HG02970 (cell line): ENCODE data around the gene CDH4.

Experiments used
- ATAC-seq: cut with Tn5 transposase; IDR thresholded peaks from one replicate; pipeline ENCODE4 v1.9.1; 2021; ENCODE audit warnings: mild to moderate bottlenecking, moderate library complexity, moderate number of reproducible peaks; ENCODE audit not compliant: unreplicated experiment, low FRiP score

CDH4 gene

DNA sequence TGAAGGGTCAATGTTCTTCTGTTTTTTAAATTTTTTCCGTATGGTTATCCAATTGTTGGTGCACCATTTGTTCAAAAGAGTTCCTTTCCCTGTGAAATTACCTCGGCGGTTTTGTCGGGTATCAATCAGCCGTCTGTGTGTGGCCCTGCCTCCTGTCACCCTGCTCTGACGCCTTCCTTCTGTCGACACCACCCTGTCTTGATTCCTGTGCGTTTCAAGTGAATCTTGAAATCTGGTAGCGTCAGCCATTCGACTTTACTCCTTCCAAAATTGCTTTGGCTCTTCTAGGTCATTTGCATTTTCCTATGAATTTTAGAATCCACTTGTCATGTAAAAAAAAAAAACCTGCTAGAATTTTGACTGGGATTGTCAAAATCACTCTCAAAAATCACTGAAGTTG lies 181.1 kb downstream of the CDH4 start:
- no peak for ATAC-seq

DNA sequence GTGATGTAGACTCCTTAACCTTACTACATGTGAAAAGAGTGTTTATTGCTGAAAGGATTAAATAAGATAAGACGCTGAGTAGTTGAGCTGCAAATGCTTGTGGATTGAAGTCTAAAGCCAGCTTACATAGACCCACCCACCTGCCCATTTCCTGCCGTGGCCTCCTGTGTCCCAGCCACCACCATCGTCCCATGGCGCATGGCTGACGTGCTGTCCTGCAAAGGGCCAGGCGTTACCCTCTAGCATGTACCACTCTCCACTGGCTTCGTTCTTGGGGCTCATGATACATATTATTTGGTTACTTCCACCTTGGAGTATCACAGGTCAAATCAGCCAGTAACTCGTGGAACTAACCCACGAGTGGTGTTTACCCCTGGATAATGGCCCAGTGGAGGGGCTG lies 181.8 kb downstream of the CDH4 start:
- no peak for ATAC-seq

DNA sequence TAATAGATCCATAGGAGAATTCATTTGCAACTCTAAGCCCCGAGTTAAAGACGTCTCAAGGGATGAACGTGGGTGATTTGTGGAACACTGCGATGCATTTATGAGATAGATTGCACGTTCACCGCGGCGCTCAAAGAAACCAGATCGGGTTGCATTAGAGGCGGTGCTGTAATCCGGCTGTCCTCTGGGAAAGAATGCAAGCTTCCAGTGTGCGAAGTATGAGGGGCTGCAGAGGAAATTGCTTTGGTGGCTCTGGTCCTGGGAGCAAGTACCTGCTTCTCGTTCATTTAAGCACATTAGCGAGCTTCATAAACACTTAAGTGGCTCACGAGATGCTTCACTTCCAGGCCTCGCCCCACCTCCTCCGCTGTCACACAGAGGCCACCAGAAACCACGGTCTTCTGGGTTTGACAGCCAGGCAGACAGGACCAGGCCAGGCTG lies 182.3 kb downstream of the CDH4 start:
- ATAC-seq: no peak

DNA sequence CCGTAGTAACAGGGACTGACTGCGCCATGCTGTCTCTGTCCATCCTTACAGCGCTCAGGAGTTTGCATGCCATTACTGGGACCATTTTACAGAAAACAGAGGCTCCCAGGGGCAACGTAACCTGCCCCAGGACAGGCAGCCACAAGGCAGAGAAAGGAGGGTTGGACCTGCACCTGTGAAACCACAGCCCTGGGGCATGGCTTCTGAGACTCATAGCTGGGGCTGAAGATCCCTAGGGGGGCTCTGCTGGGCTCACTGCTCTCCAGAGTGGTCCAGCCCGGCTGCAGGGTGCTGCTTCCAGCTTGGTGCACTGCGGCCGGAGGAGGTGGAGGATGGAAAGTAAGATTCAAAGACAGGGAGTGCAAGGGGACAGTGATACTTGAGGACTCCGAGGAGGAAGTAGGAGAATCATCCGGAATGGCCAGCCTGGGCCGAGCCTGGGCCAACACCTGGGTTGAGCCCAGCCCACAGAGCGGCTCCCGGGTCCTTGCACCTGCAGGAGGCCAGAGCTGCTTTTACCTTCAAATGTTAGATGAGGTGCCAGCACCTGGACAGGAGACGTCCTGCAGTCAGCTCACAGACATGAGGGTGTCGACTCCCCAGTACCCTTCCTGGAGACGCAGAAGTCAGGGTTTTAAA lies 183.2 kb downstream of the CDH4 start:
- ATAC-seq: no peak

DNA sequence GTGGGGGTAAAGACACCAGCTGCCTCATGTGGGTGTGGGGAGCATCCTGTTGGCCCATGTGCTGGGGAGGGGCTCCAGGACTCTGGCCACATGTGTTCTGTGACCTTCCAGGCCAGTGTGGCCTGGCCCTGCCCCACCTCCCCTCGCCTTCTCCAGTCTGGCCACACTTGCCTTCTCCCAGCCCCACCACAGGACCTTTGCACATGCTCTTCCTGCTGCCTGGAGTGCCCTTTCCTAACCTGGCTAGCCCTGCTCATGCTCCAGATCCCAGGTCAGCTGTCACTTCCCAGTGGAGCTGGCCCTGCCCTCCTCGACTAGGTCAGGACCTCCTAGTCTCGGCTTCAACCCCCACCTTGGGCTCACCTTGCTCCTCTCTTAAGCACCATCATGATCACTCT lies 183.8 kb downstream of the CDH4 start:
- ATAC-seq: no peak

DNA sequence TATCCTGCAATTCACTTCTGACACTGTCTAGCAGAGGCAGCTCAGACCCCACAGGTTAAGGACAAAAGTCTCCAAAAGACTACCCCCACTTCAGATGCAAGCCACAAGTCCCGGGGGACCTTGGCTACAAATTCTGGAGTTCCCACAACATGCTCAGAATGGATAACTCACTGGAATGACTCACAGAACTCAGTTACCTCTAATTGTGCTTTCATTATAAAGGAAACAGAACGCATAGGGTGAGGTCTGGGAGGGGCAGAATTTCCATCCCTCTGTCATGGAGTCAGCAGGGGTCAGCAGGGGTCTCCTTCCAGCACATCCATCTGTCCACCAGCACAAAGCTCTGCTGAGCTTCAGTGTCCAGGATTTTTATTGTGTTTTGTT lies 184.2 kb downstream of the CDH4 start:
- ATAC-seq: no peak

DNA sequence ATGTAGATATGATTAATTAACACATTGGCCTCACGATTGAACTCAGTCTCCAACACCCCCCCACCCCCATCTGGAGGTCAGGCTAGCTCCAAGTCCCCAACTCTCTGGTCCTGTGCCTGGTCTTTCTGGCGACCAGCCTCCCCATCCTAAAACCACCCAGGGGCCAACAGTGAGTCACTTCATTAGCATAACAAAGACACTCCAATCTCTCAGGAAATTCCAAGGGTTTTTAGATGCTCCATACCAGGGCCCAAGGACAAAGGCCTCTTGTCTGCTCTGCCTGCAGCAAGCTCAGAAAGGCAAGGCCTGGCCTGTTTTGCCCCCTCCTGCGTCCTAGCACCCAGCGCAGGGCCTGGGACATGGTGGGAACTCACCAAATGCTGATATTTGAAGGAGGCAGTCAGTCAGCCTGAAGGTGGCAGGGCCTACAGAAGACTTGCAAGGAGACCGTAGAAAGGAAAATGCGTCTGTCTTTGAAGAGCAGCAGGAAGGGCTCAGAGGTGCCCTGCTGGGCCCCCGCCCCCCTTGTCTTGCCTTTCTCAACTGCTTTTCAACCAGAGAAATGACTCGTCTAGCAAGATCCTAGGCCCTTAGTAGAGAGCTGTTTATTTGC lies 184.7 kb downstream of the CDH4 start:
- no peak for ATAC-seq

DNA sequence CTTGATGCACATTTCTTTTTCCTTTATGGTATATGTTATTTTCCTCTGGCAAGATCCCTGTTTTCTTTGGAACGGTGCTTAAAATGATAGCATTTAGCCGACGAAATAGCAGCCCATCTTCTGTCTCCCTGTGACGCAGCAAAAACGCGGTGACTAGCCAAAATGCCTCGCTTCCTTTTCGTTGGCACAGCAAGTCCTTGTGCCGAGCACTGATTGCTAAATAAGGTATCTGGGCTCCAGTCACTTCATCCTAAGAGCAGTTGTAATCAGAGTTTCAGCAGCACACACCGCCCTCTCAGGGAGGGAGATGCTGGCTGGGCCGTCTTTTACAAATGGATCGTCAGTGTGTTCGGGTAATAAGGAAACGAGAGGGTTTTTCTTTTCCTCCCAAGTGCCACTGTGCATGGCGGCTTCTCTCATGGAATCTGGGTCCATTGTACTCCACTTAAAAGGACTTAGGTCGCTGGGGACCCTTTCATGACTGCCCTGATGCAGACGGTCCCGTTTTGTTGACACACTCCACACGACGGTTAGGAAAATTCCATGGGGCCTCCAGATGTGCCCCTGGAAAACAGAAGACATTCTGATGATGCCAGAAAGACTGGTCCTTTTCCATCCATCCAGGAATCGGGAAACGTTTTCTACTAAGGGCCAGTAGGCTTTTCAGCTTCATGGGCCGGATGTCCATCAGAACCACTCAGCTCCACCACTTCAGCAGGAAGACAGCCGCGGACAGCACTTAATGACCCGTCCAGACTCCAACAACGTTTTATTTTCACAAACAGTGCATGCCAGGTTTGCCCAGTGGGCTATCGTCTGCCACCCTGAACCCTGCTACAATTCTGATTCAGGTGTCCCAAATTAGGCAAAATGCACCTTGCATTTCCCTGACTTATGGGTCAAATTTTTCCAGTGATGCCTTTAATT lies 185.5 kb downstream of the CDH4 start:
- no peak for ATAC-seq

DNA sequence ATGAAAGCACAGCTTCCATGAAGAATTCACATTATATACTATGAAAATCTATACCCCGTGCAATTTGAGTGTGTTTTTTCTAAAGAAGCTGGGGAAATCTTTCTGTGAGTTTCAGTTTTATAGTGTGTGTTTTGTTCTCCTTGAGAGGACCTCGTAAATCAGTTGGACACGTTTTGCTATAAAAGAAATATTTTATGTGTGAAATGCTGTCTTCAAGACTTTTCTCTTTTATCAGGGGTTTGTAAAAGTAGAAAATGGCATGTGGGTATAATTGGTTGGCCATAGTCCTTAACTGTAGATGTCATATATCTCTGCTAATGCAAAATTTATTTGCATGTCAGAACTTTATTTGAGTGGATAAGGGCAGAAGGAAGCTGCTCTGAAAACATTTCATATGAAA lies 186.2 kb downstream of the CDH4 start:
- ATAC-seq: no peak

DNA sequence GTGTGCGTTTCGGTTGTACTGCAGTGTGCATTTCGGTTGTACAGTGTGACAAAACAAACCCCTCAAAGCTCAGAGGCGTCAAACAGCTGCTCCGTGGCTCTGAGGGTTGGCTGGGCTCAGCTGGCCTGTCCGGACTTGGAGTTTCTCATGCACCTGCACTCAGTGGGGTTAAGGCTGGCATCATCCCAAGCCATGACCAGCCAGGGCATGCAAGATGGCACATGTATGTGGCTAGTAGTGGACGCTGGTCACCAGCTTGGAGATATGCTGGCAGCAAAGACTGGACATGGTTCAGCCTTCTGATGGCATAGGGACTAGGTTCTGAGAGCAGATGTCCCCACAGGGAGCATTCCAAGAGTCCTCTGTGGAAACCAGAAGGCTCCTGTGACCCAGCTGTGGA lies 187.2 kb downstream of the CDH4 start:
- ATAC-seq: no peak

DNA sequence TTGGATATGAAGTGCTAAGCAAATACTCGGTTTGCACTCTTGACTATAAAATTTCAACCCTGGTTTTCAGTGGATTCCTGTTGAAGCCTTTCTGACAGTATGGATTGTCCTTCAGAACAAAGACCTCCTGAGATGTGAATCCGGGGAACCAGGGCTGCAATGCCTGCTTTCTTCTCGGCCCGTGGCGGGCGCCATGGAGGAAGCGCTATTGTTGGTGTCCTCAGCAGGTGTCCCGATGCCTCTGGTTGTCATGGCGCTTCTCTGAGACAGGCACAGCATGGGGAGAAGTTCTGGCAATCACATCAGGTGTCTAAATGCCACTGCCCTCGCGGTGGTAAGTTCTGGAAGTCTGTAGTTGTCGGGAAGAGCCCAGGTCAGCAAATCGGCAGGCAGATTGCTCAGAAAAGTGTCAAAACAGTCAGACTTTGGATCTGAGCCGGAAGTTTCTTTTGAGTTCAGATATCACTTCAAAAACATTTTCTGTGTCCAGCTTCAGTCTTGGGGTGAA lies 188.5 kb downstream of the CDH4 start:
- no peak for ATAC-seq

DNA sequence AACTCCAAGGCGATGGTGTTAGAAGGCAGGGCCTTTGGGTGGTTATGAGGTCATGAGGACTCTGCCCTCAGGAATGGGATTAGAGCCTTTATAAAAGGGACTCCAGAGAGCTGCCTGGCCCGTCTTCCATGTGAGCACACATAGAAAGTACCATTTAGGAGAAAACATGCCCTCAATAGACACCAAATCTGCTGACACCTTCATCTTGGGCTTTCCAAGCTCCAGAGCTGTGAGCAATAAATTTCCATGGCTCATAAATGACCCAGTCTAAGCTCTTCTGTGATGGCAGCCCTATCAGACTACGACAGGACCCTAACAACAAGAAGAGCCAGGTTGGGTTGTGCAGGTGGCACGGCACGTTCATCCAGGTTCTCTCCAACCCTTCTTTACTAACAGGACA lies 189.5 kb downstream of the CDH4 start:
- no peak for ATAC-seq

DNA sequence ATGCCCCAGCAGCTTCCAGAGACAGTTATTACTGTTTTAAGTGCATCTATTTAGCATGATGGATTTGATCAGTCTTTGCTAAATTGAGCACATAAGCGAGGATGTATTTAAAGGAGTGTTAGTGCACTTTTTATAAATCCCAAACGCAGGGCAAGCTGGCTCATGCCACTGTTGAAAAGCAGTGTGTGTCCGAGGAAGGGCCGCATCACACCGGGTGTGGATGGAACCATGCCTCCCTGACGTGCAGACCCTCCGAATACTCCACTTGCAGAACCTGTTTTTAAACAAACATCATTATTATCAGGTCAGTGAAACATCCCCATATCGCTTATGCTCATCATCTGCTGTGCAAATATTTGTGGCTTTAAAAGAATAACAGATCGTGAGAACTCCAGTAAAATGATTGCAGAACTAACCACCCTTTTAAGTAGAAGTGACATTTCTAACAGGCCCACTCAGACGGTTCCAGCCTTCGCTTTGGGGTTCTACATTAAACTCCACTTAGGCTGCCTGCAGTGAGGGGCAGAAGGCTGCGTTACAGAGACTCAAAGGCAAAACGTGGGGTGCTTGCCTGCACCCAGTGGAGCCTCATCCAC lies 190.1 kb downstream of the CDH4 start:
- ATAC-seq: no peak

DNA sequence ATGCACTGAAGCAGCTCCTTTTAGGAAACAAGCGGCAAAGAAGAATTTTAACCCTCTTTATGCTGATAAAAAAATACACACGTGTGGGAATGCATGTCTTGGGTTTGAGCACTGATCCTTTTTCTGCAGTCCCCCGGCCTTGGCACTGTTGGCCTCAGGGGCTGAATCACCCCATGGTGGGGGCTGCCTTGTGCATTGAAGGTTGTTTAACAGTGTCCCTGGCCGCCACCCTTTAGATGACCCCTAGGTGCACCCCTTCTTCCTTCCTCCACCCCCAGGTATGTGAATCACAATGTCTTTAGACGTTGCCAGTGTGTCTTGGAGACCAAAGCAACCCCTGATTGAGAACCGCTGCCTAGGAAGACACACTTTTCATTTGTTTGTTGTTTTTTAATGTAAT lies 190.7 kb downstream of the CDH4 start:
- no peak for ATAC-seq

DNA sequence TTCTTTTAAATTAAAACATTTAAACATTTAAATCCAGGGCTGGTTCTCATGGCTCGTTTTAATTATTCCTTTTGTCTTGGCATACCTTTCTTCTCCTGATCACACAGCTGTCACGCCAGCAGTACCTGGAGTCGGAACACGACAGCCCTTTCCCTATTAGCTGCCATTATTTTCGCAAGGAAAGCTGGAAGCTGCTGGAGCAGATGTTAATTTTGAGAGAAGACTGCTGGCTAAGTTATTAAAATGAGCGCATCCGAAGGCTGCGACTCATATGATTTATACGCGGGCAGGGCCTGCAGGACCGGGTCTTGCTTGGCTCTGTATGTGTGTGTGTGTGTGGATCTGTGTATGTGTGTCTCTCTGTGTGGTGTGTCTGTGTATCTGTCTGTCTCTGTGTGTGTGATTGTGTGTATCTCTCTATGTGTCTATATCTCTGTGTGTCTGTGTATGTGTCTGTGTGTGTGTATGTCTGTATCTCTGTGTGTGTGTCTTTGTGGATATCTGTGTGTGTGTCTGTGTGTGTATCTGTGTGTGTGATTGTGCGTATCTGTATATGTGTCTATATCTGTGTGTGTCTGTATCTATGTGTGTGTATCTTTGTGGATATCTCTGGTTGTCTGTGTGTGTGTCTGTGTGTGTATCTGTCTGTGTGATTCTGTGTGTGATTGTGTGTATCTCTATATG lies 191.5 kb downstream of the CDH4 start:
- no peak for ATAC-seq

DNA sequence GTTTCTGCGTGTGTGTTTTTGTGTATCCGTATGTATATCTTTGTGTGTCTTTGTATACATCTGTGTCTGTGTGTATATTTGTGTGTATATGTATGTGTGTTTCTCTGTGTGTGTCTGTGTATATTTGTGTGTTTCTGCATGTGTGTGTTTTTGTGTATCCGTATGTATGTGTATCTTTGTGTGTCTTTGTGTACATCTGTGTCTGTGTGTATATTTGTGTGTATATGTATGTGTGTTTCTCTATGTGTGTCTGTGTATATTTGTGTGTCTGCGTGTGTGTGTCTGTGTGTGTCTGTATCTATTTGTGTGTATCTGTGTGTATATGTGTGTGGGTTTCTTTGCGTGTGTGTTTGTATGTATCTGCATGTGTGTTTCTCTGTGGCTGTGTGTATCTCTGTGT lies 192.6 kb downstream of the CDH4 start:
- ATAC-seq: no peak

DNA sequence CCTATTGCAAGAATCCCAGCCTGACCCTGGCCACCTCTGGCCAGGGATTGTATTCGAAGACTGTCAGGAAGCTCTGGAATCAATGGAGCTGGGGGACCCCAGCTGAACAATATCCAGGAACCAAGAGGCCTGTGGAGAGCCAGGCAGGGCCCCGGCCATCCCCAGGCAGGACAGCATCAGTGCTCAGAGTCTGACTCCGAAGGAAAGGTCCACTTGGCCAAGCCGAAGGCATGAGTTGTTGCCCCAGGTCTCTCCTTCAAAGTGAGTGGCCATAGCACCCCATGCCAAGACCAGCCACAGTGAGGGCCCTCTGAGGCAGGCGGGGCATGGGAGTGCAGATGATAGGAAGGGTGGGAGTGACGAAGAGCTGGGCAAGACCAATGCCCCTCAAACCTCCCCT lies 193.1 kb downstream of the CDH4 start:
- ATAC-seq: no peak

DNA sequence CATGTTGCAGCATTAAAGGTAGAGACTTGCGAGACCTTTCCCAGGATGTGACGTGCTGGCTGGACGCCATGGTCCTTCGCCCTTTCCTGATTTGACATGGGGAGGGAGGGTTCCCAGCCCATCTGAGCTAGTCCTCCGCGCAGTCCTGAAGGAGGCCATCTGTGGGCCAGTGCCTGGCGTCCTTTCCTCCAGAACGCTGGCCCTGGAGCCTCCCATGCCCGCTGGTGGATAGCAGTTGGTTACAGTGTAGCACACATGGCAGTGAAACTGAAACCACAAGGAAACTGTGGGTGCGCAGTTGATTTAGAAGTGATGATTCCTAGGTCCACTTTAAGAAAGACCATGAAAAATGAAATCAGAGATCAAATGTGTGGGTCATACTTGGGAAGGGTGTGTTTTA lies 193.7 kb downstream of the CDH4 start:
- no peak for ATAC-seq

DNA sequence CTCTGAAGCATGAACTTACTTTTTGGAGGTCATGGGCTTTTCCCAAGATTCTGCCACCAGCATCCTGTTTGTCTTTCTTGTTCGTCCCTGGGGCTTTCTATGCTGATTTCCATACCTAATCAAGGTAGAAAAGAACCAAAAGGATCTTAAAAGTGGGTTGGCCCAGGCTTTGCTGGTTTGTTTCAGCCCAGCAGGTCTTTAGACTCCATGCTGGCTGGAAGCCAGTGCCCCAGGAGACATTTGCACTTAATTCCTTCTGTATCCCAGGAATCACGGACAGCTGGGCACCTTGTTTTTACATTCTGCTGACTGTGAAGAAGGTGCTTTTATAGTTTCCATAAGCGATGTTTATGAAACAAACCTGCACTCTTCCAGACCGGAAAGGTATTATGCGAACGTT lies 195.9 kb downstream of the CDH4 start:
- ATAC-seq: no peak

DNA sequence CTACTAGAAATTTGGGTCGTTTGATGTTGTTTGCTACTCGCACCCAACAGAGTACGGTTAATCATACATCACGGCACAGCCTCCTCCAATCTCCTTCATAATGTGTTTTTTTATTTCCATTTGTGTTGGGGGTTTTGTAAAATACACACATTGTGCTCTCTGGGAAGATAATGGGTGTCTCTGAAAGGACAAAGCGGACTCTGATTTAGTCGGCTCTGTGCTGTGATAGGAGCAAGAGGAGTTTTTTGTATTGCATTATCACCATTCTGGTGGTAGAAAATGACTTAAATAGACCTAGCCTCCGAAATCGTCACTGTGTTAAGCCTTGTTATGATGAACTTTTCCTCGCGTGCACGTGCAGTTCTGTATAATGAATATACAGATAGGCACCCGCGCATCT lies 196.3 kb downstream of the CDH4 start:
- ATAC-seq: no peak
